Suprapubic skin (tissue), 4 donors: ENCODE measurements around the gene SYPL1. TPM values are rescaled to one million over a fixed set of nuclear protein-coding genes. Genes with fewer than 3 reads are reported as not detected.
"Not testable (repeated sequence)": the region's sequence is repeated elsewhere in the genome, so short reads cannot be mapped to it uniquely, and the experiment has no call there.

Experiments
- DNase-seq, 2 donors: peaks; one replicate each; pipeline ENCODE4 v3.0.0-alpha.2; 2019; ENCODE audit warnings: low spot score in 2 of 2
- H3K27ac ChIP-seq: fragments of 200-600 bp; sonication (generic); one replicate; pipeline ENCODE4 v1.5.1; 2019
- H3K27me3 ChIP-seq: fragments of 200-600 bp; sonication (generic); one replicate; pipeline ENCODE4 v1.5.1; 2019
- H3K36me3 ChIP-seq: fragments of 200-600 bp; sonication (generic); one replicate; pipeline ENCODE4 v1.5.1; 2019
- H3K4me1 ChIP-seq: fragments of 200-600 bp; sonication (generic); one replicate; pipeline ENCODE4 v1.5.1; 2019
- H3K4me3 ChIP-seq: fragments of 200-600 bp; sonication (generic); one replicate; pipeline ENCODE4 v1.5.1; 2019; ENCODE audit warnings: mild to moderate bottlenecking
- H3K9me3 ChIP-seq: fragments of 200-600 bp; sonication (generic); one replicate; pipeline ENCODE4 v1.5.1; 2019
- EP300 ChIP-seq: sonication (generic); formaldehyde crosslinking; IDR thresholded peaks from one replicate; pipeline ENCODE4 v1.6.1; 2017; ENCODE audit warnings: antibody characterized with exemption
- POLR2A ChIP-seq, 2 donors: fragments of 450-650 bp; IDR thresholded peaks; one replicate each; pipeline ENCODE4 v1.6.1; 2017; ENCODE audit warnings: antibody characterized with exemption in 2 of 2, mild to moderate bottlenecking in 2 of 2, moderate library complexity in 2 of 2
- POLR2AphosphoS5 ChIP-seq, 3 donors: sonication (generic); formaldehyde crosslinking; IDR thresholded peaks; one replicate each; pipeline ENCODE4 v1.6.1; 2017; ENCODE audit warnings: antibody characterized with exemption in 3 of 3
- WGBS: methylation state at CpG from one replicate; pipeline ENCODE4 v1.1.5; 2018; 5-methylcytosine and 5-hydroxymethylcytosine counted together
- total RNA-seq, 4 donors: library from RNA; depleted of rRNA; stranded (reverse); fragments of >200 nt; gene quantifications; one replicate each; pipeline ENCODE4 v1.1.0, GENCODE V29; 2016
- TF ChIP-seq, protein P1 (sequence below), 2 donors: fragments of 200-600 bp in 1 of 2; fragments of 450-650 bp in 1 of 2; sonication (generic) in 1 of 2; IDR thresholded peaks; one replicate each; pipeline ENCODE4 v1.5.1; 2016 to 2019; ENCODE audit warnings: antibody characterized with exemption in 2 of 2, mild to moderate bottlenecking in 1 of 2, moderate library complexity in 1 of 2

Gene SYPL1
- total RNA-seq, 4 donors from 2014 or later, result 71.3 to 115 (median 99.3) TPM

DNA sequence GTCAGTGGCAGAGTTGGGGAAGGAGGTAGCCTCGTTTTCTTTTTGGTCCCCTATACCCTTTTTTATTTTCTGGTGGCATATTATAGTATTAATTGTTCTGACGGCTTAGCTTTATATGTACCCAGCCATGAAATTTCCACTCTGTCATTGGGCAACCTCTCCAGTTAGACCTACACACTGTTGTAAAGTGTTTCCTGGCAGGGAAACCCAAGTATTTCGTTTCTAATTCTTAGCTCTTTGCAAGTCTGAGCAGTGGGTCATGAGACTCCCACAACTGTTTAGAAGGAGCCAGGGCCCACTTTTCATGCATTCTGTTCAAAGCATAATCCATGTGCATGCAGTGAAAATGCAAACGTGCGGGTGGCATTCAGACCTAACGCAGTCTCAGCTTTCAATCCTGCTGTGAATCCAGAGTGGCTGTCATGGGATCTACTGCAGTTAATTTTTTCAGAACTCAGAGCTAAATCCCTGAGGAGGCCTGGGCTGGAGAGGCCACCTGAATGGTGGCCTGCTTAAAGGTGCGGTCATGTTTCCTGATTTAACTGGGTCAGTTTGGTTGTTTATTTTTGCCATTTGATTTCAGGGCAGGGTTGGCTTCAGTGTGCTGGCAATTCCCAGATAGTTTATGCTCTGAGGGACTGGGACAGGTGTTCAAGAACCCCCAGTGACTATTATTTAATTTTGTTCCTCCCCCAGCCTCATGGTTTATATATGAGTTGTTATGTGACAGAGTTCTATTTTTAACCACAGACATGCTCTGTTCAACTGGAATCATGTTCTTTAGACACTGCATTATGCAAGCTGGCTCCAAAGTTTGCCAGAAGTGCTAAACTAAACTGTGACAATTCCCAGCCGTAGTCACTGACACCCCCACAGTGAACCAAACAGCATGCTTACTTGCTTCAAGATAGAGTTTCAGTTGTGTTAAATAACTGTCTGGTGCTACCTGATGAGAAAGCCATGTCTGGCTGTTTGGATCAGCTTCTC lies 27.4 kb upstream of the SYPL1 start:
- H3K4me1 ChIP-seq, result peaks cover 6% of the 10 kb centered on the region
- H3K36me3 ChIP-seq, result no peaks in the 10 kb centered on the region
- no peaks in the 10 kb centered on the region for H3K9me3 ChIP-seq
- WGBS, result 65% methylated on average over 8 of the region's 8 CpGs
- TF ChIP-seq POLR2AphosphoS5 (IDR thresholded peaks at IDR 0.05) (no peak), EP300 (no peak), POLR2A (IDR thresholded peaks at IDR 0.05) (no peak)
- TF ChIP-seq, protein P1, sequence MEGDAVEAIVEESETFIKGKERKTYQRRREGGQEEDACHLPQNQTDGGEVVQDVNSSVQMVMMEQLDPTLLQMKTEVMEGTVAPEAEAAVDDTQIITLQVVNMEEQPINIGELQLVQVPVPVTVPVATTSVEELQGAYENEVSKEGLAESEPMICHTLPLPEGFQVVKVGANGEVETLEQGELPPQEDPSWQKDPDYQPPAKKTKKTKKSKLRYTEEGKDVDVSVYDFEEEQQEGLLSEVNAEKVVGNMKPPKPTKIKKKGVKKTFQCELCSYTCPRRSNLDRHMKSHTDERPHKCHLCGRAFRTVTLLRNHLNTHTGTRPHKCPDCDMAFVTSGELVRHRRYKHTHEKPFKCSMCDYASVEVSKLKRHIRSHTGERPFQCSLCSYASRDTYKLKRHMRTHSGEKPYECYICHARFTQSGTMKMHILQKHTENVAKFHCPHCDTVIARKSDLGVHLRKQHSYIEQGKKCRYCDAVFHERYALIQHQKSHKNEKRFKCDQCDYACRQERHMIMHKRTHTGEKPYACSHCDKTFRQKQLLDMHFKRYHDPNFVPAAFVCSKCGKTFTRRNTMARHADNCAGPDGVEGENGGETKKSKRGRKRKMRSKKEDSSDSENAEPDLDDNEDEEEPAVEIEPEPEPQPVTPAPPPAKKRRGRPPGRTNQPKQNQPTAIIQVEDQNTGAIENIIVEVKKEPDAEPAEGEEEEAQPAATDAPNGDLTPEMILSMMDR (IDR thresholded peaks at IDR 0.05), result no peak
- H3K4me3 ChIP-seq, result no peak overlapping the region
- no peak overlapping the region for H3K27ac ChIP-seq
- no peak for DNase-seq
- no peaks in the 10 kb centered on the region for H3K27me3 ChIP-seq

DNA sequence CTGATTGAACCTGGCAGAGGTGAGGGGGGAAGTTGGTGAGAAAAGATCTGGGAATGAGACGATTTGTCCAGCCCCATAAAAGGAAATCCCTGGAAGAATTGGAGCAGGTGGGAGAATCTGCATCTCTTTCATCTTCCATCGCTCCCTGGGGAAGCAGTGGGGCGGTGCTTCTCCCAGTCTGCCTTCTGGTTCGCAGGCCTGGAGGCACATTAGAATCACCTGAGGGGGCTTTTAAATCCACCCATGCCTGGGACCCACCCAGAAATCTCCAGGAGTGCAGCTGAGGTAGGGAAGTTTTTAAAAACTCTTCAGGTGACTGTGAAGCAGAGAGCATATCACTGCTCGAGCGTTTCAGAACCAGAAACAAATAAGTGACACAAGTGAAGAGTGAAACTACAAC lies 26.7 kb upstream of the SYPL1 start:
- 84% methylated on average over 6 of the region's 6 CpGs for WGBS
- DNase-seq, result no peak
- Histone ChIP-seq H3K27ac (no peak overlapping the region), H3K4me3 (no peak overlapping the region), H3K9me3 (no peaks in the 10 kb centered on the region), H3K4me1 (peaks cover 6% of the 10 kb centered on the region), H3K36me3 (no peaks in the 10 kb centered on the region), H3K27me3 (no peaks in the 10 kb centered on the region)
- TF ChIP-seq, protein P1 (IDR thresholded peaks at IDR 0.05), result no peak
- TF ChIP-seq POLR2A (IDR thresholded peaks at IDR 0.05), result no peak
- TF ChIP-seq EP300, result no peak
- no peak for TF ChIP-seq POLR2AphosphoS5 (IDR thresholded peaks at IDR 0.05)

DNA sequence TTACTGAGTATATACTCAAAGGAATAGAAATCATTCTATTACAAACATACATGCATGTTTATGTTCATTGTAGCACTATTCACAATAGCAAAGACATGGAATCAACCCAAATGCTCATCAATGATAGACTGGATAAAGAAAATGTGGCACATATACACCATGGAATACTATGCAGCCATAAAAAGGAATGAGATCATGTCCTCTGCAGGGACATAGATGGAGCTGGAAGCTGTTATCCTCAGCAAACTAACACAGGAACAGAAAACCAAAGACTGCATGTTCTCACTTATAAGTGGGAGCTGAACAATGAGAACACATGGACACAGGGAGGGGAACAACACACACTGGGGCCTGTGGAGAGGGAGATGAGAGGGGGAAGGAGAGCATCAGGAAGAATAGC lies 26.1 kb upstream of the SYPL1 start:
- DNase-seq, H3K4me1 ChIP-seq, H3K27ac ChIP-seq, H3K36me3 ChIP-seq, H3K27me3 ChIP-seq, H3K9me3 ChIP-seq, H3K4me3 ChIP-seq: not testable (repeated sequence)

DNA sequence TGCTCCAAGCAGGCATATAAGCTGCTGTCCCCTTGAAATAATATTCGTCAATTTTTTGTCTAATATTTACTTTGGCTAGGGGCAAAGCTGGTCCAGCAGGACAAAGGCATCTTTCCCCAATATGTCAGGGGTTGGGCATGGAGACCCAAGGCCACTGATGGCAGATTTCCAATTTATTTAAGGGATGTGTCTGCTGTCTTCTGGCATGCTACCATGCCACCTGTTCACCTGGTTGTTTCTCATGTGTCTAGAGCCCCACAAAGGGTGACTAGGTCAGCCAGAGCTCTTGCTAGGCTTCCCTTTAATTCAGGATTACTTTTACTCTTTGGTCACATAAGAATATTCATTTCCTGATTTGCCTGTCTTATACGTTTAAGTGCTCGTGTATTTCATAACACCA lies 22.1 kb upstream of the SYPL1 start:
- no peaks in the 10 kb centered on the region for H3K27me3 ChIP-seq
- TF ChIP-seq POLR2A (IDR thresholded peaks at IDR 0.05), result no peak
- no peaks in the 10 kb centered on the region for H3K36me3 ChIP-seq
- no peak overlapping the region for H3K27ac ChIP-seq
- peaks cover under 1% of the 10 kb centered on the region for H3K4me1 ChIP-seq
- WGBS, result 82% methylated on average over 3 of the region's 3 CpGs
- no peak for DNase-seq
- H3K9me3 ChIP-seq, result no peaks in the 10 kb centered on the region
- no peak overlapping the region for H3K4me3 ChIP-seq

DNA sequence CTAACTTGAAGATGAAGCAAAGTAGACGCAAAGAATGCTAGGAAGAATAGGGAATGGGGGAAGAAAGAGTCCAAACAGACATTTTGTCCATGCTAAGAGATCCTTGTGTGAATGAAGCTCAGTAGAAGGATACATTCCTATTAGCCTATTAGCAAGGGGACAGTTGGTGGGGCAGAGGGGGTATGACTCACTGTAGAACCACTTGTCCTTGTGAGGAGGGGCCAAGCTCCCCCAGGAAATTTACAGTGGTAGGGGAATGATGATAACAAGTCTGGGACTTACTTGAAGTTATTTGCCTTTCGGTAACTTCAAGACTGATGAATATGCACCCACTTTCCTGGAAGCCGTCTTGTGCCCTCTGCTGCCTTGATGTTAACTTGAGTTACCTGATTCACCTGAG lies 17.2 kb upstream of the SYPL1 start:
- DNase-seq, result no peak
- Histone ChIP-seq H3K4me3 (no peak overlapping the region), H3K4me1 (no peaks in the 10 kb centered on the region), H3K9me3 (no peaks in the 10 kb centered on the region), H3K36me3 (no peaks in the 10 kb centered on the region), H3K27ac (no peak overlapping the region), H3K27me3 (no peaks in the 10 kb centered on the region)
- TF ChIP-seq EP300 (no peak), POLR2A (IDR thresholded peaks at IDR 0.05) (no peak), POLR2AphosphoS5 (IDR thresholded peaks at IDR 0.05) (no peak)
- TF ChIP-seq, protein P1 (IDR thresholded peaks at IDR 0.05), result no peak
- WGBS, result 97% methylated on average over 3 of the region's 3 CpGs

DNA sequence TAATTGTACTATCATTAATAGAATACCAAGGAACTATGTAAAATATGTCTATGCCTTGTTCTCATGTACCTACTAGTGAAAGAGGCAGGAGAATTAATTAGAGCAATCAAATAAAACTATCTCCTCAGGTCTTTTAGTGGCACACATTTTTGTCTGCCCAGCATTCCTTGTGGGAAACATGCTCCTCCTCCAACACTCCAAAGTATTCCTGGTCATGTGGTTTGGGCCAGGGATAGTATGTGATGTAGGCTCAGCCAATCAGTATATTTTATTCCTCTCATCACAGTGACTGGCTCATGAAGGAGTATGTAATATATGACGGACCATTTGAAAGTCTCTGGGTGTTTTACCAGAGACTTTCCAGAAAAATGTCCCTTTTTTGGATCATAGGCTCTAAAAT lies 16.7 kb upstream of the SYPL1 start:
- Histone ChIP-seq H3K36me3 (no peaks in the 10 kb centered on the region), H3K4me1 (no peaks in the 10 kb centered on the region), H3K4me3 (no peak overlapping the region), H3K9me3 (no peaks in the 10 kb centered on the region), H3K27ac (no peak overlapping the region), H3K27me3 (no peaks in the 10 kb centered on the region)
- TF ChIP-seq POLR2AphosphoS5 (IDR thresholded peaks at IDR 0.05) (no peak), EP300 (no peak), POLR2A (IDR thresholded peaks at IDR 0.05) (no peak)
- TF ChIP-seq, protein P1 (IDR thresholded peaks at IDR 0.05), result no peak
- DNase-seq, result no peak
- 87% methylated on average over 1 of the region's 1 CpG for WGBS
